GM23248 (cell line): ENCODE measurements around the gene MYO10.

Source experiments
- EZH2 ChIP-seq: fragments of 200-600 bp; sonication (generic); IDR thresholded peaks from 2 replicates; pipeline ENCODE4 v1.6.1; 2018; ENCODE audit warnings: antibody characterized with exemption, mild to moderate bottlenecking; ENCODE audit not compliant: insufficient read depth, poor library complexity, severe bottlenecking
- EZH2phosphoT487 ChIP-seq: fragments of 200-600 bp; sonication (generic); IDR thresholded peaks from 2 replicates; pipeline ENCODE4 v1.6.1; 2018; ENCODE audit warnings: antibody characterized with exemption, moderate library complexity, mild to moderate bottlenecking, low read depth; ENCODE audit not compliant: insufficient read depth

GRCh38 chr5:16864631-16865131, 71.4 kb downstream of the MYO10 start:
- TF ChIP-seq EZH2 (no peak), EZH2phosphoT487 (no peak)
